HG02840 (cell line): ENCODE results near the gene CCN2.

Experiments used
- ATAC-seq: cut with Tn5 transposase; IDR thresholded peaks from one replicate; pipeline ENCODE4 v1.9.1; 2021; ENCODE audit warnings: mild to moderate bottlenecking, moderate library complexity, moderate number of reproducible peaks; ENCODE audit not compliant: unreplicated experiment, low FRiP score

Gene CCN2

GRCh38 chr6:131950767-131951575 is at the start of gene CCN2:
CCN2 (minus strand) TSS chr6:131951372; CDS start chr6:131951172, 200 bp downstream.
- ATAC-seq, result no peak

- ATAC-seq, result no peak
Measured at GRCh38 chr6:132000296-132000695, 49.1 kb upstream of the CCN2 start.

DNA sequence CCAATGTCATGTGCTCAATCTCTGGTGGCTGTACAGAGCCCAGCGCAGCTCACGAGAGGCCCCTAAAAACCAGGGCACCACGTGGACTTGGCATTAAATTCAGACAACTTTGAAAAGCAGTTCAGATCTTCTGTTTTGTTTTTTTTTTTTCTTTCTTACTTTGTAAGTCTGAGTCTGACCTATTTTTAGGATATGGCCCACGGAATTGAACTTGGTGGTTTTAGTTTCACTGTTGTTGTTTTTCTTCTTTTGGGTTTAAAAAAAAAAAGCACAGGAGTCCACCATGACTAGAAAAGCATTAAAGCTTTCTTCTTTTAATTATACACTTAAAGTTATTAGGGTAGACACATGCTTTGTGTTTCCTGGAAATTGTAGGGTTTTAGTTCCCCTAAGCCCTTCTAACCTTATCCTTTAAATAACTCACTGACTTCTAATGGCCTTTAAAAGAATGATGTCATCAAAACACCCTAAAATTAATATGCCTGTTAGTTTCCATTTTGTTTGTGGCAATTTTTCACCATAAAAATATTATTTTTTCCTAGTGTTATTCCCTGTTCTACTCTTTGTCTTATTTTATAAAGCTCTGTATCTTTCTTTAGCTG is 48.5 kb upstream of the CCN2 start:
- ATAC-seq, result no peak

DNA sequence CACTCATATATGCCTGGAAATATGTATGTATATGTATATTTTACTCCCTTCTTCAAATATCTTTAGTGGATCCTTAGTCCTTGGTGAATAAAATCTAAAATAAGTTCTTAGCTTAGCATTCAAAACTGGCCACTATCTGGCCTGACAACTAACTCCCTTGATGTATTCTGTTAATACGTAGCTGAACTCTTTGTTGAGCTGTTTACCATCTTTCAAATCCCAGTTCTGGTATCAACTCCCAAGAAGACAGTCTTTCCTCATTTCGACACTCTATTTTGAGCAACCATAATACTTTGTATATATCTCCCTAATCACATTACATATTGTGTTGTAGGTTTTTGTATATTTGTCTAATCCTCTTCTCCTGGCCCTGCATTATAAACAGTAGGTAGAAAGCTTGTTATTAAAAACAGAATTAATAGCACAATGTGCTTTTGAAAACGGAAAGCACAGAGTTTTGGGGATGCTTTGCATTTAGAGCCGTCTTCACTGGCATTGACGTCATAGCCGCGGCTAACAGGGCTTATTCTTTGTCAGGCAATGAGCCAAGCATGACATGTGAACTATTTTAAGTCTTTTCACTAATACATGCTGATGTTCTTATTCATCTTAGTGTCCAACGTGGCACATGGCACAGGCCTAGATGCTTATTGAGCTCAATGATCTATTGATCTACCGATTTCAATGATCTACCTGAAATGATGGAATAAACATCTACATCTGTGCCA is 47.2 kb upstream of the CCN2 start:
- ATAC-seq, result no peak

DNA sequence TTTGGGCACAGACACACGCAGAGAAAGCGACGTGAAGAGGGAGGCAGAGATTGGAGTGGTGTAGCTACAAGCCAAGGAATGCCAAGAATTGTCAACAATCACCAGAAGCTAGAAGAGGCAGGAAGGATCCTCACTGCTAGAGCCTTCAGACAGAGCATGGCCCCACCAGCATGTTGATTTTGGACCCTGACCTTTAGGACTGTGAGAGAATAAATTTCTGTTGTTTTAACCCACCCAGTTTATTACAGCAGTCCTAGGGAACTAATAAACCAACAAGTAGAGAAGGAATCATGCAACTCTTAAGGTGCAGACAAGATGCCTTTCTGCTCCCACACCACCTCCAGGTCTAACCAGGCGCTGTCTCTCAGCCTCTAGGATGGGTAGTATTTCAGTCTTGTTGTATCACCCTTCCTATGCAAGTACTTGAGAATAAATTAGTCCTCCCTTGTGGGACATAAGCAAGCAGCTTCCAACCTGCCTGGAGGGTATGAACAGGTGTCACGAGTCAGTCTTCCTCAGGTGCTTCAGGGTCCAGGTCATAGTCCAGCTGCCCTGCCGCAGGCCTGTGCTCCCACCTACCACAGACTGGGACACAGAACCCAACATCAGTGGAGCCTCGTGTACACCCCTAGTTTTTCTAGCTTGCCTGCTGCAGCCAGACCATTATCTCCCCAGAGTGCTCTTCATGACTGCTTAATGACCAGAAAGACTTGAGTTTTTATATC is 46.4 kb upstream of the CCN2 start:
- no peak for ATAC-seq

DNA sequence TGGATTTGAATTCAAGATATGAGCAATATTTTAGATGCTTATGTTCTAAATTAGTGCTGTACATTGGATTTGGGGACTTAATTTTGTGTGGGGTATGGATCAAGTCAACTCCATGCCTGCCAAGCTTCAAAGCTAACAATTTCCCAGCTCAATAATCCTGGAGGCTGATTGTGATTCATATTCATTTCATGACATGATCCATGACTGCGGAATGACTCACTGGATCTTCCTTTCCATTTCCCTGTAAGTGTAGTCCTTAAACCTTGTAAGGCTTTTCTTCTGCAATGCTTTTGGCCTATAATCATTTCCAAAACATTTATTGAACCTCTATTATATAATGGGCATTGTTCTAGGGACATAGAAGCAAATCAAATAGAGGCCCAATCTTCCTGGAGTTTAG is 44.7 kb upstream of the CCN2 start:
- no peak for ATAC-seq

- ATAC-seq, result no peak
Measured at GRCh38 chr6:131992557-131992956, 41.4 kb upstream of the CCN2 start.

DNA sequence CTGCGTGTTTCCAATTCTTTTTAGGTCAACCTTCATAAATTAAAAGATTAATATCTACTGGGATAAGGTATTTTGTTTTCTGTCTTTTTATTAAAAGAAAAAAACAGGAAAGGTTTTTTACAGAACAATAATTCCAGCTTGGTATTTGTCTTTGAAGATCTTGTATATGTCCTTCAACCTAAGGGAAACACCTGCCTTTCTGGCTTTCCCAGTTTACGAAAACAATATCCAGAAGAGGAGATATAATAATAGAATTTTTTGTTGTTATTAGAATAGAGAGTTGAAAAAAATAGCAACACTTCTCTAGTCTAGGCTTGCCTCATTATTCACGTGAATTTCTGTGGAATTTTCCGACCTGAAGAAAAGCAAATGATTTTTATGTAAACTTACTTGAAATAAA is 37.9 kb upstream of the CCN2 start:
- ATAC-seq, result no peak

DNA sequence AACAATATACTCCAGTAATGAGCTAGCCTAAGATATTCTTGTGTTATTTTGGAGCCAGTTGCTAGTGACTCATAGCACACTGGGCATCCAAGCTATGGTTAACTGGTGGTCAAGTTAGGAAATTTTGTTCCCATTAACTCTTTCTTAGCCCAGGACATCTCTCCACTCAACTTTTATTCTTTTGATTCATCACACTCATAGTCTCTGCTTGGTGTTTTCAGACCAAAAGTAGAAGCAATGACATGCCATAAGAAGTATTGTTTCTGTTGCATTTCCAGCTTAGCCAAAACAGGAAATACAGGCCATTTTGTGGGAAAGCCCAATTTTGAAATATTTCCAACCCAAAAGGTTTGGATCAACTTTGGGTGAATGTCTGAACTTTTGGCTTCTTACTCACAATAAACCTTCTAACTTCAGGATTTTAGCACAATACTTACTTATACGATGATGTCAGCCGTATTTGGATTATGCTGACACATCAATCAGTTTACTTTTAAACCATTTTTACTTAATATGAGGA is 31.6 kb upstream of the CCN2 start:
- no peak for ATAC-seq

GRCh38 chr6:131981624-131981978 is 30.4 kb upstream of the CCN2 start:
- ATAC-seq, result no peak

DNA sequence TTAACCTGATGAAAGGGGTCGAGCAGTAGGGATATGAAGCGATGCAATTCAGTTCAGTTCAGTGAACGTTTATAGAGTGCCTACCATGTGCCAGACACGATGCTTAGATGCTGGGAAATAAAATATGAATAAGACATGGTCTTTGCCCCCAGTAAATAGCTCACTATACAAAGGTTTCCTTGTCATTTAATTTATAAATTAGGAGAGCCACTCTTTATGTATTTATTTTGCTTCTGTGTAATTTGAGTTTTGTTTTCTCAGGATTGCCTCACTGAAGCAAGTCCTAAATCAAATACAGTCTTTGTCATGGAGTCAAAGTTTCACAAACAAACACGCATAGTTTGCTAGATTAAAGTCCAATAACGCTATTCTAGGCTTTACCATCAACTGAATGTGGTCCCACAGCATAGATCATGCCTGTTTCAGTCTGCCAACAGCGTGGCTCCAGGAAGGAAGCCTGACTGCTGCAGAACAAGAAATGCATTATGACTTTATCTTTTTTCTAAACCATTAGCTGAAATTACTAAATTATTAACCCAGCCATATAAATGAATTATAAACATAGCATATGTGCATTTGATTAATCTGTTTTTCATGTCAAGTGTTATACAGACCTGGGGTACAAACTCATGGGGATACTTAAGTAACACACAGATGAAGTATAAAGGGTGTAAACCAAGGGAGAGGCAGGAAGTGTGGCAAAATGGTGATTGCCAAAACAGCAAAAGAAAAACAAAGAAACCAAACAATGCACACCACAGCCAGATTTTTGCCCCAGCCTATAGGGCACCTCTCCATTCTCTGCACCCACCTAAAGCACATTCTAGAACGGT is 29.8 kb upstream of the CCN2 start:
- ATAC-seq, result no peak

- ATAC-seq, result no peak
Measured at GRCh38 chr6:131980338-131980790, 29.2 kb upstream of the CCN2 start.

- ATAC-seq, result no peak
Measured at GRCh38 chr6:131979515-131980337, 28.6 kb upstream of the CCN2 start.

DNA sequence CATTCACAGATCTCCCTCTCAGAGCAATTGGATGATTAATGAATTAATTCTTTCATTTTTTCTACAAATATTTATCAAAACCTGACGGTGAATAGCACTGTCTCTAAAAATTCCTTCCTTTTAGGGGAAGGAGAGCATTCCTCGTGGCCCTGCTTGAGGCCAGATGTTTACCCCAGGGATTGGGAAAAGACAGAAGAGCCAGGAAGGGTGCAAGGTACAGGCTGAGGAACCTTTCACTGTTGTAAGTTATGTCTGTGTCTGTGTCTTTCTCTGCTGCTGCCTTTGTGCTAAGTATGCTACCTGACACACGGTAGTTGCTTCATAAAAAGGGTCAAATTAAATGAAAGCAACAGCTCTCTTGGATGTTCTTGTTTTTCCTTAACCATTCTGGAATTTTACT is 27.4 kb upstream of the CCN2 start:
- no peak for ATAC-seq

- ATAC-seq, result no peak
Measured at GRCh38 chr6:131976545-131977061, 25.4 kb upstream of the CCN2 start.

DNA sequence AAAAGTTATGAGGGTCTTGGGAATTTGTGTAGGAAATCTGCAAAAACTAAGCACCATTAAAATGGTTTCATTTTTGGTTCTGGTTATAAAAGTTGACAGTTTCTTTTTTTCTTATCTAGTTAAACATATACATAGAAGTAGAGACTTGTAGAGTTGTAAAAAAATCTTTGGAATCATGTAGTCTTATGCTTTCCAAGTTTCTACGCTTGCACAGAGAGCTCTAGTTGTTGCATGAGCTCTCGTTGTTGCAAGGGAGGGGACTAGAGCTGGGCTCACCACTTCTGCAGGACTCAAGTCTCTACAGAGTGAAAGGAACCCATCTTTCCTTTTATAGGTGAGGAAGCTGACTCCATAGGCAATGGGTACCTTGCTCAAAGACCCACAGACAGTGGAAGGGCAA is 21.6 kb upstream of the CCN2 start:
- no peak for ATAC-seq

DNA sequence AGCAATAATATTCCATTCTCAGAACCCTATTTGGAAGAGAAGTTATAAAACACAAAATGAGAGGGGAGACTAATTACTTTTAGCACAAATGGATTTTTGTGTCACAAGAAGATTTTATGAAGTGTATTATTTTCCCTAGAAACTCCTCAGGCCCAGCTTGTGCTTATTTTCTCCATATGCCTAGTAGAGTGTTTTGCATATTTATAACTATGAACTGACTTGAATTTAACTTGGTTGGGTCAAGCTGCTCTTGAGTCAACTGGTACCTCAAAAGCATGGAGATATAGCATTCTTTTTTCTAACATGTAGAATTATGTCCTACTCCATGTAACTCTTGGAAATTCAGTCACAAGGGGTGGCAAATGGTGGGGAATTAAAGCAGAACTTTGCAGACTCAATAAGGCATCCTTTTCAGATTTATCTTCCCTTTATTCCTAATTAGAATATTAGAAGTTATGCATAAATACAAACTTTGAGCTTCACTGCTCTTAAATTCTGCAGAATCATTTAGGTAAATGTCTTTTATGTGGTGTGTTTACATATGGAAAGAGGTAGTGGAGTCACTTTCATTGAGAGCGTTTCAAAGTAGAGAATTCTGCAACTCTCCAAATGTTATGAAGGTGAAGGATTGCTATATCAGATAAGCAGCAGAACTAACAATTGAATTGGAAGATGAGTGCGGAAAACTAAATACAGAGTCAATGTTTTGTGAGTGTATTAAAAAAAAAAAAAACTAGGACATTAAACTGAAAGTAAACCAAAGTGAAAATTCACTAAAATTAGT is 19.1 kb upstream of the CCN2 start:
- ATAC-seq, result no peak

- no peak for ATAC-seq
Measured at GRCh38 chr6:131968656-131969055, 17.5 kb upstream of the CCN2 start.
